HepG2 (cell line): Measurements from ENCODE around the gene NBEAL1. TPM values are rescaled to one million over a fixed set of nuclear protein-coding genes. Genes with fewer than 3 reads are reported as not detected.

Experiments
- AKAP8 ChIP-seq: sonication (generic); formaldehyde crosslinking; IDR thresholded peaks from 2 replicates; pipeline ENCODE4 v1.5.1; 2020; ENCODE audit warnings: mild to moderate bottlenecking, missing genetic modification reagents
- DMAP1 ChIP-seq: IDR thresholded peaks from 2 replicates; pipeline ENCODE4 v1.6.1; 2016
- EHMT2 ChIP-seq: fragments of 200-600 bp; sonication (generic); IDR thresholded peaks from 2 replicates; pipeline ENCODE4 v1.7.0; 2017; ENCODE audit warnings: antibody characterized with exemption, low read depth, low read length, borderline replicate concordance
- IKZF1 ChIP-seq: fragments of 450-650 bp; IDR thresholded peaks from 2 replicates; pipeline ENCODE4 v1.7.1; 2016
- IRF2 ChIP-seq: IDR thresholded peaks from 2 replicates; pipeline ENCODE4 v1.6.1; 2018; ENCODE audit warnings: missing genetic modification reagents, missing compliant biosample characterization
- NCOA2 ChIP-seq: sonication (generic); formaldehyde crosslinking; IDR thresholded peaks from 2 replicates; pipeline ENCODE4 v1.8.0; 2022; ENCODE audit warnings: inconsistent platforms
- NPAS2 ChIP-seq: sonication (generic); formaldehyde crosslinking; IDR thresholded peaks from 2 replicates; pipeline ENCODE4 v1.8.0; 2022; ENCODE audit warnings: mild to moderate bottlenecking, missing genetic modification reagents, borderline replicate concordance
- PHB2 ChIP-seq: fragments of 450-650 bp; IDR thresholded peaks from 2 replicates; pipeline ENCODE4 v1.6.1; 2018; ENCODE audit not compliant: partially characterized antibody
- REPIN1 ChIP-seq: sonication (generic); formaldehyde crosslinking; IDR thresholded peaks from 2 replicates; pipeline ENCODE4 v1.8.0; 2022; ENCODE audit warnings: missing genetic modification reagents, low read depth, mild to moderate bottlenecking, borderline replicate concordance
- SATB2 ChIP-seq: sonication (generic); formaldehyde crosslinking; IDR thresholded peaks from 2 replicates; pipeline ENCODE4 v1.5.0; 2020; ENCODE audit warnings: missing genetic modification reagents
- SMYD3 ChIP-seq: sonication (generic); formaldehyde crosslinking; IDR thresholded peaks from 2 replicates; pipeline ENCODE4 v1.8.1; 2023; ENCODE audit warnings: mild to moderate bottlenecking, missing genetic modification reagents
- SRY ChIP-seq: sonication (generic); formaldehyde crosslinking; IDR thresholded peaks from 2 replicates; pipeline ENCODE4 v1.8.0; 2022; ENCODE audit warnings: mild to moderate bottlenecking, missing genetic modification reagents
- TEAD3 ChIP-seq: optimal IDR thresholded peaks from 2 replicates; pipeline ENCODE3; 2016; ENCODE audit warnings: borderline replicate concordance
- ZBTB42 ChIP-seq: sonication (generic); formaldehyde crosslinking; IDR thresholded peaks from 2 replicates; pipeline ENCODE4 v1.5.0; 2020; ENCODE audit warnings: mild to moderate bottlenecking, missing genetic modification reagents
- ZFP90 ChIP-seq: sonication (generic); formaldehyde crosslinking; IDR thresholded peaks from 2 replicates; pipeline ENCODE4 v1.8.0; 2022; ENCODE audit warnings: missing genetic modification reagents, mild to moderate bottlenecking, inconsistent platforms, borderline replicate concordance
- ZNF101 ChIP-seq: sonication (generic); formaldehyde crosslinking; IDR thresholded peaks from 2 replicates; pipeline ENCODE4 v1.4.0; 2020; ENCODE audit warnings: mild to moderate bottlenecking, low read depth, missing genetic modification reagents, borderline replicate concordance
- ZNF274 ChIP-seq: sonication (generic); formaldehyde crosslinking; IDR thresholded peaks from 2 replicates; pipeline ENCODE4 v1.5.1; 2020; ENCODE audit warnings: mild to moderate bottlenecking, missing genetic modification reagents
- ZNF33A ChIP-seq: sonication (generic); formaldehyde crosslinking; IDR thresholded peaks from 2 replicates; pipeline ENCODE4 v1.5.1; 2020; ENCODE audit warnings: missing genetic modification reagents, mild to moderate bottlenecking, moderate library complexity, borderline replicate concordance
- ZNF354B ChIP-seq: sonication (generic); formaldehyde crosslinking; IDR thresholded peaks from 2 replicates; pipeline ENCODE4 v1.8.0; 2022; ENCODE audit warnings: mild to moderate bottlenecking, missing genetic modification reagents
- ZNF616 ChIP-seq: sonication (generic); formaldehyde crosslinking; IDR thresholded peaks from 2 replicates; pipeline ENCODE4 v1.5.0; 2020; ENCODE audit warnings: low read depth, mild to moderate bottlenecking, missing genetic modification reagents
- ZNF672 ChIP-seq: sonication (generic); formaldehyde crosslinking; IDR thresholded peaks from 2 replicates; pipeline ENCODE4 v1.8.1; 2022; ENCODE audit warnings: missing genetic modification reagents
- ZNF766 ChIP-seq: sonication (generic); formaldehyde crosslinking; IDR thresholded peaks from 2 replicates; pipeline ENCODE4 v1.5.0; 2020; ENCODE audit warnings: missing genetic modification reagents, borderline replicate concordance
- polyA plus RNA-seq, 8 experiments: library from polyadenylated mRNA; depleted of rRNA in 3 of 8; stranded (reverse) in 7 of 8; unstranded in 1 of 8; fragments of >200 nt; fragmentation: Illumina TruSeq in 4 of 8; extraction: Trizol in 4 of 8; gene quantifications; 2 replicates each; pipeline versions ENCODE4 v1.2.1 to v1.2.3, GENCODE V29; 2011 to 2016; ENCODE audit warnings: low read depth in 4 of 8, missing spikeins in 1 of 8, mixed read lengths in 1 of 8; ENCODE audit not compliant: insufficient read depth in 1 of 8
- total RNA-seq, 5 experiments: library from RNA; depleted of rRNA; stranded (reverse); fragments of >200 nt; fragmentation: Illumina TruSeq; extraction: Trizol; gene quantifications; 2 replicates each; pipeline ENCODE4 v1.2.3, GENCODE V29; 2016; ENCODE audit warnings: low read depth in 1 of 5
- TF ChIP-seq, protein P1 (sequence below): IDR thresholded peaks from 2 replicates; pipeline ENCODE4 v1.6.1; 2018; ENCODE audit warnings: missing genetic modification reagents, mild to moderate bottlenecking, missing compliant biosample characterization
- TF ChIP-seq, protein P2 (sequence below): sonication (generic); formaldehyde crosslinking; IDR thresholded peaks from 2 replicates; pipeline ENCODE4 v1.4.0; 2020; ENCODE audit warnings: missing genetic modification reagents
- TF ChIP-seq, protein P3 (sequence below): sonication (generic); formaldehyde crosslinking; IDR thresholded peaks from 2 replicates; pipeline ENCODE4 v1.8.1; 2023; ENCODE audit warnings: mild to moderate bottlenecking, missing genetic modification reagents, borderline replicate concordance
- TF ChIP-seq, protein P4 (sequence below): sonication (generic); formaldehyde crosslinking; IDR thresholded peaks from 2 replicates; pipeline ENCODE4 v1.5.0; 2020; ENCODE audit warnings: mild to moderate bottlenecking, missing genetic modification reagents, moderate library complexity

NBEAL1 gene
- total and polyA plus RNA-seq, 2 of the 13 experiments (the other 11 are each of a cell fraction or from before 2014, with no cell fraction given) = 6.4 to 15.7 TPM

DNA sequence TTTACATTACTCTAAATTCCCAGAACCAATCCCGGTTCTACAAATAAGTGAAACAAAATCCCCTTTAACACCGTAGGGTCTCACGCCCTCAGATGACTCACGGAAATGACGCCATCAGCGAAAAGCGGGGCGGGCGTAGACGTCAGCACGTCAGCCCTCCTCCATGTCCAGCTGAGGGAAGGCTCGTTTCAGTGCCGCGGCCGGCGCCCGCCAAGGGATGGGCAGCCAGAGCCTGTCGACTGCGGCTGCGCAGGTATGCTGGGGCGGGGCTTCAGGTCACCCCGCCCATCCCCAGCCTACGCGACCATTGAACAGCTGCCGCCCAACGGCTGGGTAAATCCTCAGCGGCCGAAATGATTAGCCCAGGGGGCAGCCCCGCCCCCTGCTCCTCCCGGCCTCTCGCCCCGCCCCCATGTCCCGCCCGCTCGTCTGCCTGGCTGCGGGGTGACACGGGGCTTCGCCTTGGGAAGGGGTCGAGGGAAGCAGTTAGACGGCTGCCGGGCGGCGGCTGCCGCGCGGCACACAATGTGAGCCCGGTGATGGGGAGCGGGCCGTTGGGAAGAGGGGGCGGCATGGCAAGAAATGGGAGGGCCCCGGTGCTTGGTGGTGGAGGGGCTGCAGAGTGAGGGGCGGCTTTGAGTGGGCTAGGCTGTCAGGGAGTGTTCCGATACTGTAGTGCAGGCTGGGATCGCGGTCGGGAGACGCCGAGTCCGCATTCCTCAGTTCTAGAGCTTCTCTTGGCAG, at the start of gene NBEAL1 (continued):
- TF ChIP-seq SRY (CRISPR knock-in tag) = peak; percentile 74; the same call in 1 of the 2 replicates
- no peak for TF ChIP-seq EHMT2
- no peak for TF ChIP-seq ZNF766
- no peak for TF ChIP-seq NPAS2
- TF ChIP-seq ZNF274 (CRISPR knock-in tag) = peak; percentile 79
- no peak for TF ChIP-seq IKZF1
- peak; percentile 35; the same call in 1 of the 2 replicates for TF ChIP-seq ZBTB42
- no peak for TF ChIP-seq PHB2
- TF ChIP-seq, protein P1, sequence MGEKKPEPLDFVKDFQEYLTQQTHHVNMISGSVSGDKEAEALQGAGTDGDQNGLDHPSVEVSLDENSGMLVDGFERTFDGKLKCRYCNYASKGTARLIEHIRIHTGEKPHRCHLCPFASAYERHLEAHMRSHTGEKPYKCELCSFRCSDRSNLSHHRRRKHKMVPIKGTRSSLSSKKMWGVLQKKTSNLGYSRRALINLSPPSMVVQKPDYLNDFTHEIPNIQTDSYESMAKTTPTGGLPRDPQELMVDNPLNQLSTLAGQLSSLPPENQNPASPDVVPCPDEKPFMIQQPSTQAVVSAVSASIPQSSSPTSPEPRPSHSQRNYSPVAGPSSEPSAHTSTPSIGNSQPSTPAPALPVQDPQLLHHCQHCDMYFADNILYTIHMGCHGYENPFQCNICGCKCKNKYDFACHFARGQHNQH (CRISPR knock-in tag) = peak; percentile 95
- no peak for TF ChIP-seq SATB2 (CRISPR knock-in tag)
- TF ChIP-seq SMYD3 (CRISPR knock-in tag) = no peak
- TF ChIP-seq, protein P2, sequence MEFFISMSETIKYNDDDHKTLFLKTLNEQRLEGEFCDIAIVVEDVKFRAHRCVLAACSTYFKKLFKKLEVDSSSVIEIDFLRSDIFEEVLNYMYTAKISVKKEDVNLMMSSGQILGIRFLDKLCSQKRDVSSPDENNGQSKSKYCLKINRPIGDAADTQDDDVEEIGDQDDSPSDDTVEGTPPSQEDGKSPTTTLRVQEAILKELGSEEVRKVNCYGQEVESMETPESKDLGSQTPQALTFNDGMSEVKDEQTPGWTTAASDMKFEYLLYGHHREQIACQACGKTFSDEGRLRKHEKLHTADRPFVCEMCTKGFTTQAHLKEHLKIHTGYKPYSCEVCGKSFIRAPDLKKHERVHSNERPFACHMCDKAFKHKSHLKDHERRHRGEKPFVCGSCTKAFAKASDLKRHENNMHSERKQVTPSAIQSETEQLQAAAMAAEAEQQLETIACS (CRISPR knock-in tag) = no peak
- TF ChIP-seq ZNF101 (CRISPR knock-in tag) = no peak
- no peak for TF ChIP-seq ZNF672 (CRISPR knock-in tag)
- peak; percentile 47; the same call in 1 of the 2 replicates for TF ChIP-seq ZFP90
- peak; percentile 68; the same call in 1 of the 2 replicates for TF ChIP-seq ZNF616 (CRISPR knock-in tag)
- TF ChIP-seq IRF2 (CRISPR knock-in tag) = peak; percentile 96
- peak; percentile 97 for TF ChIP-seq TEAD3
- peak; percentile 57 for TF ChIP-seq REPIN1 (CRISPR knock-in tag)
- TF ChIP-seq, protein P3, sequence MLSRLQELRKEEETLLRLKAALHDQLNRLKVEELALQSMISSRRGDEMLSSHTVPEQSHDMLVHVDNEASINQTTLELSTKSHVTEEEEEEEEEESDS (CRISPR knock-in tag) = no peak
- TF ChIP-seq ZNF354B (CRISPR knock-in tag) = no peak
- no peak for TF ChIP-seq ZNF33A (CRISPR knock-in tag)
- peak; percentile 46; the same call in 1 of the 2 replicates for TF ChIP-seq AKAP8
- TF ChIP-seq, protein P4, sequence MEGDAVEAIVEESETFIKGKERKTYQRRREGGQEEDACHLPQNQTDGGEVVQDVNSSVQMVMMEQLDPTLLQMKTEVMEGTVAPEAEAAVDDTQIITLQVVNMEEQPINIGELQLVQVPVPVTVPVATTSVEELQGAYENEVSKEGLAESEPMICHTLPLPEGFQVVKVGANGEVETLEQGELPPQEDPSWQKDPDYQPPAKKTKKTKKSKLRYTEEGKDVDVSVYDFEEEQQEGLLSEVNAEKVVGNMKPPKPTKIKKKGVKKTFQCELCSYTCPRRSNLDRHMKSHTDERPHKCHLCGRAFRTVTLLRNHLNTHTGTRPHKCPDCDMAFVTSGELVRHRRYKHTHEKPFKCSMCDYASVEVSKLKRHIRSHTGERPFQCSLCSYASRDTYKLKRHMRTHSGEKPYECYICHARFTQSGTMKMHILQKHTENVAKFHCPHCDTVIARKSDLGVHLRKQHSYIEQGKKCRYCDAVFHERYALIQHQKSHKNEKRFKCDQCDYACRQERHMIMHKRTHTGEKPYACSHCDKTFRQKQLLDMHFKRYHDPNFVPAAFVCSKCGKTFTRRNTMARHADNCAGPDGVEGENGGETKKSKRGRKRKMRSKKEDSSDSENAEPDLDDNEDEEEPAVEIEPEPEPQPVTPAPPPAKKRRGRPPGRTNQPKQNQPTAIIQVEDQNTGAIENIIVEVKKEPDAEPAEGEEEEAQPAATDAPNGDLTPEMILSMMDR (CRISPR knock-in tag) = no peak
- TF ChIP-seq NCOA2 (CRISPR knock-in tag) = peak; percentile 45; the same call in 1 of the 2 replicates
- peak; percentile 88 for TF ChIP-seq DMAP1 (CRISPR knock-in tag)
